HG03575 (cell line): Measurements from ENCODE around the gene SH3RF3.

Experiments used
- ATAC-seq: cut with Tn5 transposase; IDR thresholded peaks from one replicate; pipeline ENCODE4 v1.9.1; 2021; ENCODE audit not compliant: unreplicated experiment, insufficient number of reproducible peaks, low FRiP score; ENCODE audit errors: extremely low read depth

Gene SH3RF3

DNA sequence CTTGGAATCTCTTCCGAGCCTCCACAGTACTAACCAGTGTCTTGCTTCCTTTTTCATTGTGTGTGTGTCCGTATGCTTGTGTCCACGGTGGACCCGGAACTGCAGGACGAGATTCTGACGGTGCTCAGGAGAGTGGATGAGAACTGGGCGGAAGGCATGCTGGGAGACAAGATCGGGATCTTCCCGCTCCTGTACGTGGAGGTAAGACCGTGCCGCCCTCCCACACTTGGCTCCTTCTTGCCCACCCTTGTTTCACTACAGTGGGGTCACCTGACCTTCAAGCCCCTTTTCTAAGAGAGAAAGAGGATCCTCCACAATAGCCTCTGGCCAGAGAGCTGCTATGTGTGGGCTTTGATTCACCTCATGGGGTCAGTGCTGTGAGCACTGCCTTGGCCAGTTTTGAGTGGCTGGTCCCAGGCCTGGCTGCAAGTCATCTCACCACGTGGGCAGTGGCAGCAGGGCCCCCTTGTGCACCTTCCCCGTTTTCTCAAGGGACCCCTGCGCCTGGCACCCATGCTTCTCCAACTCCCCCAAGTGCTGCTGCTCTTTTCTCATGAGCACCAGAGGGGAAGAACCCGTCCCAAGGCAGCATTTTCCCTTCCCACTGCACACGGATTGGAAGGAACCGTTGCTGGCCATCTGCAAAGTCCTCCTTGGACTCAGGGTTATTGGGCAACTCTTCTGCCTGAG lies 242.6 kb downstream of the SH3RF3 start:
- ATAC-seq, result no peak

DNA sequence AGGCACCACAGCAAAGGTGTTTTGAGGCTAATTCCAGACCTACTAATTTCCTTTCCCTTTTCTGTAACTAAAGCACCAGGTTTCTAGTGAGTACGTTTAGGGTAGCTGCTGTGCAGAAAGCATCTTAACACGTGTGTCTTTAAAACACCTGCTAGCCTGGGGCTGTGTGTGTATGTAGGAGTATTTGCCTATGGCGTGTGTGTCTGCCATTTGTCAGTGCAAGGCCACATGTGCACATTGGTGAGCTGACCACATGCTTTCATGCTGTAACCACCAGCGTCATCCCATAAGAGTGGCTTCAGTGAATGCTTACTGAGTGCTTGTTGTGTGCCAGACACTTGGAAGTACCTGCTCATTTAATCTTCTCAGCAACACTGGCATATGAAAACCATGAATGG lies 243.2 kb downstream of the SH3RF3 start:
- no peak for ATAC-seq

- ATAC-seq, result no peak
Measured at GRCh38 chr2:109372614-109373013, 243.6 kb downstream of the SH3RF3 start.

DNA sequence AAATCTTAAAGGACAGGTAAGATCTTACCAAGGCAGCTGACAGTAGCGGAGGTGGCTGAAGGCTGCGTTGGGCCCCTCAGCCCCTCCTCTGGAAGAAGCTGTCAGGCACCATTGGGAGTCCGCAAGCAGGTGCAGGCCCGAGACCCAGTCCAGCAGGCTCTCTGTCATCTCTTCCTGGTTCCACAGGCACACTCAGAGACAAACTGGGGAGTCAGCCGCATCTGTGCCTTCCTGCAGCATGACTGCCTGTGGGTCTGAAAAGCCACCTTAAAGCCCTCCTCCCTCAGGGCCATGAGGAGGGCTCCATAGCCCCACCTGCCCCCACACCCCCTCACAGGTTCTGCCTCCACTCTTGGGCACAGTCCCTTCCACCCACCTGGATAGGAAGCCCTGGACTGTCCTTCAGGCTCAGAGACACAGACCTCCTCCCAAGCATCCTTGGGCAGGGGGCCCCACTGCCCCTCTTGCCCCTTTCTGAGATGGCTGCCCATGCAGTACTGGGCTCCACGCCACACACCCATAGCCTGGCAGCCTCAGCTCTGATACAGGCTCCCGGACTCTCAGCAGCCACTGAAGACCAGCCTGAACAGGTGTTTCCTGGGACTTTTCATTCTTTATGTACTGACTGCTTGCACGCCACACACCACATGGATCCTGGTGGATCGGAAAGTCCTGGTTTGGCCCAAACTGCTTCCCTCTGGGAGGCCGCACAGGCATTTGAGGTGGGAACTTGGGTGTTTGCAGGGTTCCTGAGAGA lies 245.0 kb downstream of the SH3RF3 start:
- no peak for ATAC-seq

GRCh38 chr2:109374548-109375130 lies 245.6 kb downstream of the SH3RF3 start:
- ATAC-seq, result no peak

- ATAC-seq, result no peak
Measured at GRCh38 chr2:109375131-109375561, 246.1 kb downstream of the SH3RF3 start.

DNA sequence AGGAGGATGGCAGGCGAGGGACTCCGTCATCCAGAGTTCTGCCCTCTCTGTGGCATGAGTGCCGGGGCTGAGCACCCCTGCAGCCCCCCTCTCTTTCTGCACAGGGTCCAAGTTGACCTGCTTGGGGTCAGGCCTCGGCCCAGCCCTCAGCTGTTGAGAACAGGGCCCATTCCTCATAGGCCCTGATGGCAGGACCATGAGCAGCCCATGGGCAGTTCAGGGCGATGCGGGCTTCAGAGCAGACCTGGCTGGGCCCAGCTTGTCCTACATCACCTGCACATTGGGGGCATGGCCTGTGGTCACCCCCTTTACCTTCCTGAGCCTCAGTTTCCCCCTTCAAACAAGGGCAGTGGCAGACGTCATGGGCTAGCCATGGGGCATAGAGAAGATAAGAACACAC lies 246.7 kb downstream of the SH3RF3 start:
- ATAC-seq, result no peak

DNA sequence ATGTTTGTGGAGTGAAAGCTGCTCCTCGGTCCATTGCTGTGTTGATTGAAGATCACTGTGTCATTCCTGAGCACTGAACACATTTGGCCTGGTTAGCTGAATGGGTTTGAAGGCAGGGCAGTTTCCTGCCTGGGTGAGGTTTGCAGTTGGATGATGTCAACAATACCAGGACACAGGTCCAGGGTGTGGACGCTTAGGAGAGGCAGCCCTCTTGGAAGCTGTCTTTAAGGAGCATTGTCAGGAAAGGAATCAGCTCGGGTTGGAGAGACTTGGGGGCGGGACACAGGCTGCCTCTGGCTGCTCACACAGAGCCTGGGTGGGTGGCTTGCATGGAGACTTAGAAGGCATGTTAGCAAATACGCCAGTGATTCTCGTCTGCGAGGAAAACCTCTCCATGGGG lies 247.1 kb downstream of the SH3RF3 start:
- no peak for ATAC-seq

- ATAC-seq, result no peak
Measured at GRCh38 chr2:109376796-109377495, 247.9 kb downstream of the SH3RF3 start.

DNA sequence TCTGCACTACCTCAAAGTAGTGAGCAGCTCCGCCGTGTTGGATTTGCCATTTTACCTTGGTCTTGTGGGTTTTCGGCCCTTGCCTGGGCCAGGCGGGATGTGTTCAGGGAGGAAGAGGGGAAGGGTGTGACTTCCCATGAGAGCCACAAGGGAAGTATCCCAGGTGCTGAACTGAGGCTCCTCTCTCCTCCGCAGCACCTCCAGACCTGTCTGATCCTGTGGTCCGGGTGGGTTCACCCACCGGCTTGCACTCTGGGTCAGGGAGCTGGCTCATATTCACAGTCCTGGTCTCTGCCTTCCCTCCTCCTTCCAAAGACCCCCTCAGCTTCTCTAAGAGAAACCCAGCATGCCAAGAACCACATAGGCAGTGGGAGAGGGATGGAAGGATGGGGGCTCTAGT lies 249.0 kb downstream of the SH3RF3 start:
- ATAC-seq, result no peak

GRCh38 chr2:109378682-109379081 lies 249.7 kb downstream of the SH3RF3 start:
- ATAC-seq, result no peak

DNA sequence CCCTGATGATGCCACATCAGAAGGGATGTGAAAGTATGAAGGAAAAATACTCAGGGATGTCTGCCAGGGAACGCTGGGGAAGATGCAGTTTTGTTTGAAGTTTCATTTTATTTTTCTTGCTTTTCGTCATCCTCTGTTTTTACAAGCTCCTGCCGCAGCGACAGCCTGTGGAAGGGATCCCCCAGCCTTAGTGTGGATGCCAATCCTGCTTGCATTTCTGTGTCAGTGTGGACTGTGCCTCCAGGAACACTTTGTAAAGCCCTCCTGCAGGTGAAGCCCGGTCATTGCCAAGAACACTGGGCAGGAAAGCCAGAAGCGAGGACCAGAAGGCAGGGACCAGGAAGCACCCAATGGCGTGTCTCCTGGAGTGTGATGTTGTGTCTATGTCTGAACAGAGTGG lies 250.5 kb downstream of the SH3RF3 start:
- ATAC-seq, result no peak

DNA sequence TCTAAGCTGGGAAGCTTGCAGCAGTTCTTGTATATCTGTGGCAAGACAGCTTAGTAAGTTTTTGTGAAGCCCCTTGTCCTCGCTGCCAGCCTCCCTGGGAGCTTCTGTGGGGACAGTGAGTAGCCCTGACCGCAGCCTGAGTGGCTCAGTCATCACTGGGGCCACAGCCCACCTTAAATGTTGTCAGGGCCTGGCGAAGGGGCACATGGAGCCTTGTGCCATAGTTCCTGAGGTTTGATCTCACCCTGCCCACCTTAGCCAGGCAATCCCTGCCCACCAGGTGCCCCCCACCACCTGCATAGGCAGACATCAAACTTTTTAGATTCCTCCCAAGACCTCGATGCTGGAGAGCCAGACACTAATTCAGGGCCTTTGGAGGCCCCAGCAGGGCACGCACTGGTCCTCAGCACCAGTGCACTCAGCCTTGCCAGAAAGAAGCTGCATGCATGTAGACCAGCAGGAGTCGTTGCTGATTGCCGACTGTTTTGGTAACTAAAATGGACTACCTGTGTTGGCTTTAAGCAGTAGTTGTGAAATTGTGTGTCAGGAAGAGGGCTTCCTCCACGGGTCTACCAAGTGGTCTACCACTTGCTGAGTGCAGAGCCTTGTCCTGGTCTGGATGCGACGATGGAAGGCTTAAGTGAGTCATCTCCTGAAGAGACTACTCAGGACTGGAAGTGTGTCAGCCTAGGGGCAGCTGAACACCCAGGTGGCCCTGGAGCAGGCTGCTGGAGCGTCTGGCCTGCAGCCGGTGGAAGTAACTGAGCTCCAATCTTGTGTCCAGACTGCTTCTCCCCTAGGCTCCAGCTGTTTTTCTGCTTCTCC lies 251.7 kb downstream of the SH3RF3 start:
- no peak for ATAC-seq

DNA sequence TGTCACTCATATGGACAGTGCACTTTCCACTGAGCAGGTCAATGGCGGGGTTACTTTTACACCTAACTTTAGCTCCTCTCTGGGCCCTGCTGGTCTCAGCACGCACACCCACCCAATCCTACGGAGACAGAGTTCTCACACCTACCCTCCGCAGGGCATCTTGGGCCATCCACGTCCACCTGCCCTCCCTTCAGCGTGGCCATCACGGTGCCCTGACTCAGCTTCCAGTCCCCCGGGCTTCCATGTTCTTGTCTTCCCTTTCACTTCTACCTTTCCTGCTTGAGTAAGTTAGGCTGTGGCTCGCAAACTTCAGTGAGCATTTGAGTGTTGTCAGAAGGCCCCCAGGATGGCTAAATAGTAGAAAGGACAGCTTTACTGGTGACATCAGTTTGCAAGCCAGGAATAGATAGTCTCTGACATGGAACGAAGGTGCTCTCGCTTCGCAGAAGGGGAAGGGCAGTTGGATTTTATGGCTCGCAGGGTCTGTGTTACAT lies 252.4 kb downstream of the SH3RF3 start:
- no peak for ATAC-seq

GRCh38 chr2:109382226-109382895 lies 253.4 kb downstream of the SH3RF3 start:
- no peak for ATAC-seq

GRCh38 chr2:109382951-109383350 lies 253.9 kb downstream of the SH3RF3 start:
- ATAC-seq, result no peak

DNA sequence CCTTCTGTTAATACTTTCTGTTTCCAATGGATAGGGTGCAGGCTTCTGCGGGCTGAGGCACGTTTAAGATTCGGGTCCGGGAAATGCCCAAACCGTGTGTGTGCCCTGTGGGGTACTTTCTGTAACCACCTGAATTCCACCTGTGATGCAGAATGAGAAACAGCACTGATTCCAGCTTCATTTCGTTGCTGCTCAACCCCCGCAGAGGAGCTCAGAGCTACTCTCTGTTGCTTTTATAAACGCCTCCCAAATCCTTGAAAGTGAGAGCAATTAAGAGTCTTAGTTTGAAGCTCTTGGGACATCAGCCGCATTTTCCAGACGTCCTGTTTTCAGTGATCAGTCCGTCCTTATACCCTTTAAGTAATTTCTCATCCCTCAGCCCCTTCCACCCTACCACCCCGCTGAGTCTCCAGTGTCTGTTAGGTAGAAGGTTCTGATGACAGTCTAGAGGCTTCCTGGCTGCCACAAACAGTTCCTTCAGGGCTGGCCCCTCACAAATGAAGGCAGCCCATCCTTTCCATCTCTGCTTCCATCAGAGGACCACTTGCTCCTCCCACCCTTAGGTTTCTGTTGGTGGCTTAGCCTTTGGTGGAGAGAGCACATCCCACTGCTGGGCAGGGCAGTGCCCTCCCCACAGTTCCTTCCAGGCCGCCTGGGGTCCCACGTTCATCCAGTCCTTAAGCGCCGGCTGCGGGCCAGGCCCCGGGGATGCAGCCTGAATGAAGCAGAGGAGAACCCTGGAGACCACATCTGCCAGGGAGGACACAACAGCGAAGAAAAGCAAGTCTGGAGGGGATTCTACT lies 254.7 kb downstream of the SH3RF3 start:
- ATAC-seq, result no peak
